22Rv1 (cell line): ENCODE measurements around the gene MTHFR.

ENCODE experiments used
- H3K27ac ChIP-seq: fragments of 450-650 bp; 2 replicates; pipeline ENCODE4 v1.5.1; 2017
- ZFX ChIP-seq: fragments of 450-650 bp; IDR thresholded peaks from 2 replicates; pipeline ENCODE4 v1.6.1; 2017; ENCODE audit warnings: antibody characterized with exemption, borderline replicate concordance
- TF ChIP-seq, protein P1 (sequence below): fragments of 450-650 bp; IDR thresholded peaks from 2 replicates; pipeline ENCODE4 v1.5.1; 2017; ENCODE audit warnings: mild to moderate bottlenecking

Gene MTHFR

GRCh38 chr1:11782127-11782708 is 23.5 kb downstream of the MTHFR start:
- no peak overlapping the region for H3K27ac ChIP-seq
- no peak for TF ChIP-seq ZFX
- TF ChIP-seq, protein P1, sequence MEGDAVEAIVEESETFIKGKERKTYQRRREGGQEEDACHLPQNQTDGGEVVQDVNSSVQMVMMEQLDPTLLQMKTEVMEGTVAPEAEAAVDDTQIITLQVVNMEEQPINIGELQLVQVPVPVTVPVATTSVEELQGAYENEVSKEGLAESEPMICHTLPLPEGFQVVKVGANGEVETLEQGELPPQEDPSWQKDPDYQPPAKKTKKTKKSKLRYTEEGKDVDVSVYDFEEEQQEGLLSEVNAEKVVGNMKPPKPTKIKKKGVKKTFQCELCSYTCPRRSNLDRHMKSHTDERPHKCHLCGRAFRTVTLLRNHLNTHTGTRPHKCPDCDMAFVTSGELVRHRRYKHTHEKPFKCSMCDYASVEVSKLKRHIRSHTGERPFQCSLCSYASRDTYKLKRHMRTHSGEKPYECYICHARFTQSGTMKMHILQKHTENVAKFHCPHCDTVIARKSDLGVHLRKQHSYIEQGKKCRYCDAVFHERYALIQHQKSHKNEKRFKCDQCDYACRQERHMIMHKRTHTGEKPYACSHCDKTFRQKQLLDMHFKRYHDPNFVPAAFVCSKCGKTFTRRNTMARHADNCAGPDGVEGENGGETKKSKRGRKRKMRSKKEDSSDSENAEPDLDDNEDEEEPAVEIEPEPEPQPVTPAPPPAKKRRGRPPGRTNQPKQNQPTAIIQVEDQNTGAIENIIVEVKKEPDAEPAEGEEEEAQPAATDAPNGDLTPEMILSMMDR: no peak

GRCh38 chr1:11781297-11781696 is 24.5 kb downstream of the MTHFR start:
- TF ChIP-seq, protein P1: no peak
- no peak overlapping the region for H3K27ac ChIP-seq

- H3K27ac ChIP-seq: no peak overlapping the region
- TF ChIP-seq, protein P1: no peak
- no peak for TF ChIP-seq ZFX
Observed at GRCh38 chr1:11780380-11781147, 25.2 kb downstream of the MTHFR start.

DNA sequence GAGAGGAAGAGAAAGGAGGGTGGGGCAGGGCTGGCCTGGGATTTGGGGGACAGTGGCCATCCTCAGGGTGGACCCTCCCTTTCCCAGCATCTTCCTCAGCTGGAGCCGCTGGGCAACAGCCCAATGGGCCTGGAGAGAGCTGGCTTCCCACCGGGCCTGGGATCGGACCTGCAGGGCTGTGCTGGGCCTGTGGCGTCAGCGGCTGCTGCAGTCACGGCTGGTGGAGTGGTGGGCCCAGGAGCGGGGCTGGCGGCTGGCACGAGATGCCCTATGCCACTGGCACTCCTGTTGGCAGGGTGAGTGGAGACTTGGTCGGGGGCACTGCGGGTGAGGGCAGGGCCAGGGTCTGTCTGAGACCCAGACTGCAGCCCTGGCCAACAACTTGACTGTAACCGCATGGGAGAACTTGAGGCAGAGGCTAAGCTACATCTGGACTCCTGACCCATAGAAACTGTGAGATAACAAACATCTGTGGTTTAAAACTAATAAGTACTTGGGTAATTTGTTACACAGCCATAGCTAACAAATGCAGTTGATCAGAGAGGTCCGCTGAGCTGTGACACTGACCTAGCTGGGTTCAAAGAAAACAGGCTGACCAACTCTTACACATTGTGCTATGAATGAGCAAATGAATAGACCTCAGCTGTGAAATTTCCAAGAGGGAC is 25.9 kb downstream of the MTHFR start:
- H3K27ac ChIP-seq: no peak overlapping the region
- TF ChIP-seq, protein P1: no peak
- TF ChIP-seq ZFX: no peak

GRCh38 chr1:11778844-11779623 is 26.7 kb downstream of the MTHFR start:
- H3K27ac ChIP-seq: no peak overlapping the region
- TF ChIP-seq, protein P1: no peak
- TF ChIP-seq ZFX: no peak

DNA sequence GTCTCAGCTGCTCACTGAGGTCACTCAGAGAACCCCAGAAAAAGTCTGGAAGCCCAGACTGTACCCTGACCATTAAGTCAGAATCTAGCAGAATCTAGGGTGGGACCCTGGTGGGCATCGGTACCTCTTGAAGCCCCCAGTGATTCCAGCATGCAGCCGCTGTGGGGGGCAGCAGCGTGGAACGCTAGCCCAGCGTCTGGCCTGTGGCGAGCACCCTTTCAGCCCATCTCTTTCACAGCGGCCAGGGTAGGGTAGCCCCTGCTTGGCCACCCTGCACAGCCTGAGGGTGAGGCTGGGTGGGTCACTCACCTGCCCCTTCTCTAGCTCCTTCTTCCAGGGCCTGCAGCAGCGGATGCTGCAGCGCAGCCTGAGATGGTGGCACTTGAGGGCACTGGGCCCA is 27.4 kb downstream of the MTHFR start:
- TF ChIP-seq ZFX: no peak
- TF ChIP-seq, protein P1: no peak

More for the DNA sequence above, 27.4 kb downstream of the MTHFR start:
- no peak overlapping the region for H3K27ac ChIP-seq
